PC-3 (cell line): ENCODE data around the gene MT1H.

ENCODE experiments used
- EZH2 ChIP-seq: fragments of 300-600 bp; sonication (generic); IDR thresholded peaks from one replicate; pipeline ENCODE4 v1.6.1; 2017; ENCODE audit warnings: antibody characterized with exemption, mild to moderate bottlenecking, low read length; ENCODE audit not compliant: unreplicated experiment
- EZH2phosphoT487 ChIP-seq: fragments of 300-600 bp; sonication (generic); IDR thresholded peaks from 2 replicates; pipeline ENCODE4 v1.6.1; 2018; ENCODE audit warnings: mild to moderate bottlenecking, antibody characterized with exemption, low read length, borderline replicate concordance
- TF ChIP-seq, protein P1 (sequence below): fragments of 300-600 bp; sonication (generic); conservative IDR thresholded peaks from 2 replicates; pipeline ENCODE4 v1.5.1; 2017; ENCODE audit warnings: antibody characterized with exemption, low read depth, mild to moderate bottlenecking, low read length

DNA sequence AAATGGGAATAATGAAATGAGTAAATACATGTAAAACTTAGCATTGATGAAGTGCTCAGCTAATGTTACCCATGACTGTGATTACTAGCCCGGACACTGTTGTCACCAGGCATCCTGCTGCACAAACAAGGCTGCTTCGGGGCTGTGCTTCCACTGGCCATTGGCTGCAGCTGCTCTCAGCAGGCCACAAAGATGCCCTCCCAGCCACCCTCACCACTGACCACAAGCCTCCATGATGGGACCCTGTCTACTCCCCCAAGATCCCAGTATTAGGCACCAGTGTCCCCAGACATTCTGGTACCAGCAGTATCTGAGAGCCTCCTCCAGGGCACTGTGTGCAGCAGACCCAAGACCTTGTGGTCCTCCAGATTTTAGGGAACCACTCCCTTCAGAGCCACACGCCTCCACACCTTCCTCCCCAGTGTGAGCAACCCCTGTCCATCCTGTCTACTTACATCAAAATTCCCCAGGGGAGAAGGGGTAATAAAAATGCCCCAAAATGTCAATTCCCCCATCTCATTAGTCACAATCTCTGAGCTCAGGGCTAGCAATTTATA lies 40.6 kb downstream of the MT1H start:
- TF ChIP-seq, protein P1, sequence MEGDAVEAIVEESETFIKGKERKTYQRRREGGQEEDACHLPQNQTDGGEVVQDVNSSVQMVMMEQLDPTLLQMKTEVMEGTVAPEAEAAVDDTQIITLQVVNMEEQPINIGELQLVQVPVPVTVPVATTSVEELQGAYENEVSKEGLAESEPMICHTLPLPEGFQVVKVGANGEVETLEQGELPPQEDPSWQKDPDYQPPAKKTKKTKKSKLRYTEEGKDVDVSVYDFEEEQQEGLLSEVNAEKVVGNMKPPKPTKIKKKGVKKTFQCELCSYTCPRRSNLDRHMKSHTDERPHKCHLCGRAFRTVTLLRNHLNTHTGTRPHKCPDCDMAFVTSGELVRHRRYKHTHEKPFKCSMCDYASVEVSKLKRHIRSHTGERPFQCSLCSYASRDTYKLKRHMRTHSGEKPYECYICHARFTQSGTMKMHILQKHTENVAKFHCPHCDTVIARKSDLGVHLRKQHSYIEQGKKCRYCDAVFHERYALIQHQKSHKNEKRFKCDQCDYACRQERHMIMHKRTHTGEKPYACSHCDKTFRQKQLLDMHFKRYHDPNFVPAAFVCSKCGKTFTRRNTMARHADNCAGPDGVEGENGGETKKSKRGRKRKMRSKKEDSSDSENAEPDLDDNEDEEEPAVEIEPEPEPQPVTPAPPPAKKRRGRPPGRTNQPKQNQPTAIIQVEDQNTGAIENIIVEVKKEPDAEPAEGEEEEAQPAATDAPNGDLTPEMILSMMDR, result no peak
- no peak for TF ChIP-seq EZH2phosphoT487
- no peak for TF ChIP-seq EZH2
